ENCODE data around the gene HSD17B8.

HSD17B8 gene

GRCh38 chr6:33168284-33168601 is 36.2 kb upstream of the HSD17B8 start:
- Mint-ChIP-seq H3K4me3 (no peak overlapping the region), H3K9me3 (no peaks in the 10 kb centered on the region), H3K27me3 (ENCODE audit: low read depth) (no peaks in the 10 kb centered on the region), H3K27ac (no peak overlapping the region), H3K36me3 (ENCODE audit: low read depth) (no peaks in the 10 kb centered on the region), H3K4me1 (ENCODE audit: low read depth) (no peaks in the 10 kb centered on the region)

GRCh38 chr6:33168639-33169038 is 35.8 kb upstream of the HSD17B8 start:
- Mint-ChIP-seq H3K27me3 (ENCODE audit: low read depth) (no peaks in the 10 kb centered on the region), H3K4me1 (ENCODE audit: low read depth) (no peaks in the 10 kb centered on the region)

DNA sequence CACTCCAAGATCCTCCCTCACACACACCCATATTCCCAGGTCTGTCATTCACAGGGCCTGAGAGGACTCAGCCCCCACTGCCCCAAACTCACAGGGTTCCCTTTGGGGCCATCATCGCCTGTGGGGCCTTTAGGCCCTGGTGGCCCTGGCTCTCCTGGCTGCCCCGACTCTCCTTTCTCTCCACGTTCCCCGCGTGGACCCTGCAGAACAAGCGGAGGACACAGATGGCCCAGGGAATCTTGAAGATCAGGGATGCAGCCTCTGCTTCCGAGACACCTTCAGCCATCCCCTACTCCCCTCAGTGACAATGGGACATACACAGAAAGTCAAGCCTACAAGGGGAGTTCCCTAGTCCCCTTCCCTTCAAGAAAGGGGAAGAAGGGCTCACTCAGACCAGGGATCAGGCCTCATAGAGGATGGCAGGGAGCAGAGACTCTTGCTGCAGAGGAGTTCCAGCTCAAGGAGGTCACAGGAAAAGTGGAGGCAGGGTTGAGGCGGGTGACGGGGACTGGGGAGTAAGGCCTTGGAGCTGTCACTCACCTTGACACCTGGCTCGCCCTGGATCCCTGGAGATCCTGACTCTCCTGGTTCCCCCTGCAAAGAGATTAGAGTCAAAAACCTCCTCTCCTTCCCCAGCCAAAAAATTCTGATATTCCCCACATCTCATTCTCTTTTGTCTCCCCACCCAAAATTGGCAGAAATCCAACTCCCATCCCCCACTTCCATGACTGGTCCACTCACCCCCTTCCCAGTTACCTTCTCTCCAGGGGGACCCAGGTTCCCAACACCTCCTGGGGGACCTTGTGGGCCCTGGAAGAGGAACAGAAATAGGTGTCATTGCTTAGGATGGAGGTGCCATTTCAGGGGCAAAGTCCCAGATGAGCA is 34.9 kb upstream of the HSD17B8 start:
- H3K4me3 Mint-ChIP-seq: no peak overlapping the region
- H3K4me1 Mint-ChIP-seq (ENCODE audit: low read depth): no peaks in the 10 kb centered on the region
- H3K36me3 Mint-ChIP-seq (ENCODE audit: low read depth): no peaks in the 10 kb centered on the region
- no peak overlapping the region for H3K27ac Mint-ChIP-seq
- H3K27me3 Mint-ChIP-seq (ENCODE audit: low read depth): peaks cover 1% of the 10 kb centered on the region
- H3K9me3 Mint-ChIP-seq: no peaks in the 10 kb centered on the region

More at GRCh38 chr6:33168639-33169038, 35.8 kb upstream of the HSD17B8 start:
- Mint-ChIP-seq H3K4me3 (no peak overlapping the region), H3K36me3 (ENCODE audit: low read depth) (no peaks in the 10 kb centered on the region), H3K27ac (no peak overlapping the region), H3K9me3 (no peaks in the 10 kb centered on the region)

- Mint-ChIP-seq H3K4me3 (no peak overlapping the region), H3K36me3 (ENCODE audit: low read depth) (no peaks in the 10 kb centered on the region), H3K27ac (no peak overlapping the region), H3K9me3 (no peaks in the 10 kb centered on the region), H3K27me3 (ENCODE audit: low read depth) (peaks cover 5% of the 10 kb centered on the region), H3K4me1 (ENCODE audit: low read depth) (no peaks in the 10 kb centered on the region)
Observed at GRCh38 chr6:33170176-33171015, 34.1 kb upstream of the HSD17B8 start.

- Mint-ChIP-seq H3K4me3 (no peak overlapping the region), H3K27ac (no peak overlapping the region), H3K27me3 (ENCODE audit: low read depth) (peaks cover 5% of the 10 kb centered on the region), H3K36me3 (ENCODE audit: low read depth) (no peaks in the 10 kb centered on the region), H3K4me1 (ENCODE audit: low read depth) (no peaks in the 10 kb centered on the region), H3K9me3 (no peaks in the 10 kb centered on the region)
Observed at GRCh38 chr6:33171016-33171879, 33.2 kb upstream of the HSD17B8 start.

- H3K9me3 Mint-ChIP-seq: no peaks in the 10 kb centered on the region
- H3K27me3 Mint-ChIP-seq (ENCODE audit: low read depth): peaks cover 5% of the 10 kb centered on the region
- peak overlapping the region; percentile 31 for H3K27ac Mint-ChIP-seq
- no peaks in the 10 kb centered on the region for H3K4me1 Mint-ChIP-seq (ENCODE audit: low read depth)
- no peaks in the 10 kb centered on the region for H3K36me3 Mint-ChIP-seq (ENCODE audit: low read depth)
- H3K4me3 Mint-ChIP-seq: no peak overlapping the region
Observed at GRCh38 chr6:33171880-33172687, 32.4 kb upstream of the HSD17B8 start.

- H3K36me3 Mint-ChIP-seq (ENCODE audit: low read depth): no peaks in the 10 kb centered on the region
- H3K4me3 Mint-ChIP-seq: no peak overlapping the region
- H3K27ac Mint-ChIP-seq: no peak overlapping the region
- peaks cover 5% of the 10 kb centered on the region for H3K27me3 Mint-ChIP-seq (ENCODE audit: low read depth)
- H3K4me1 Mint-ChIP-seq (ENCODE audit: low read depth): no peaks in the 10 kb centered on the region
- H3K9me3 Mint-ChIP-seq: no peaks in the 10 kb centered on the region
Observed at GRCh38 chr6:33172688-33173534, 31.5 kb upstream of the HSD17B8 start.

DNA sequence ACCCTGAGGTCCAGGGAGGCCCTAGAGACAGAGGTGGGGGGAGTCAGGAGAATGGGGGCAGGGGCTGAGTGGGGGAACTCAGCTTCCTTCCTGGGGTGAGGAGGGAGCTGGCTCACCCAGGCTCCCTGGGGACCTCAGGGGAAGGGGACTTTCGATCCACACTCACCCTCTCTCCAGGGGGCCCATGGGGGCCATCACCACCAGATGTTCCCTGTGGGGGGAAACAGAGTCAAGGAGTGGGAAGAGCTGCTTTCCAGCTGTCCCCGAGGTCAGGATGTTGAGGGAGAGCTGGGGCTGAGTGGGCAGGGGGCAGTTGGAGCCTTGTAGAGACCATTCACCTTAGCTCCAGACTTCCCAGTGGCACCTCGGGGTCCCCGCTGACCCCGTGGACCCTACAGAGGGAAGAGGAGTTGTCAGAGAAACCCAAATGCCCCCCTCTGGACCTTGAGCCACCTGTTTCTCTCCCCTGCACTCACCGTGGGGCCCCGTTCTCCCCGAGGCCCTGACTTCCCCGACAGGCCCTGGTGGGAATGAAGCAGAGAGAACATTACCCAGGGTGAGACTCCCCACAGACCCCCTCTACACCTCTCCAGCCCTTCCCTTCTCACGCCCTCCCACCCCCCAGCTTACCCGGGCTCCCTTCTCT is 30.8 kb upstream of the HSD17B8 start:
- no peak overlapping the region for H3K27ac Mint-ChIP-seq
- peaks cover 5% of the 10 kb centered on the region for H3K27me3 Mint-ChIP-seq (ENCODE audit: low read depth)
- H3K9me3 Mint-ChIP-seq: no peaks in the 10 kb centered on the region
- no peaks in the 10 kb centered on the region for H3K36me3 Mint-ChIP-seq (ENCODE audit: low read depth)
- H3K4me1 Mint-ChIP-seq (ENCODE audit: low read depth): no peaks in the 10 kb centered on the region
- no peak overlapping the region for H3K4me3 Mint-ChIP-seq

GRCh38 chr6:33174784-33175183 is 29.7 kb upstream of the HSD17B8 start:
- Mint-ChIP-seq H3K4me1 (ENCODE audit: low read depth) (no peaks in the 10 kb centered on the region), H3K9me3 (no peaks in the 10 kb centered on the region), H3K27me3 (ENCODE audit: low read depth) (peaks cover 5% of the 10 kb centered on the region), H3K4me3 (no peak overlapping the region), H3K36me3 (ENCODE audit: low read depth) (no peaks in the 10 kb centered on the region), H3K27ac (no peak overlapping the region)

DNA sequence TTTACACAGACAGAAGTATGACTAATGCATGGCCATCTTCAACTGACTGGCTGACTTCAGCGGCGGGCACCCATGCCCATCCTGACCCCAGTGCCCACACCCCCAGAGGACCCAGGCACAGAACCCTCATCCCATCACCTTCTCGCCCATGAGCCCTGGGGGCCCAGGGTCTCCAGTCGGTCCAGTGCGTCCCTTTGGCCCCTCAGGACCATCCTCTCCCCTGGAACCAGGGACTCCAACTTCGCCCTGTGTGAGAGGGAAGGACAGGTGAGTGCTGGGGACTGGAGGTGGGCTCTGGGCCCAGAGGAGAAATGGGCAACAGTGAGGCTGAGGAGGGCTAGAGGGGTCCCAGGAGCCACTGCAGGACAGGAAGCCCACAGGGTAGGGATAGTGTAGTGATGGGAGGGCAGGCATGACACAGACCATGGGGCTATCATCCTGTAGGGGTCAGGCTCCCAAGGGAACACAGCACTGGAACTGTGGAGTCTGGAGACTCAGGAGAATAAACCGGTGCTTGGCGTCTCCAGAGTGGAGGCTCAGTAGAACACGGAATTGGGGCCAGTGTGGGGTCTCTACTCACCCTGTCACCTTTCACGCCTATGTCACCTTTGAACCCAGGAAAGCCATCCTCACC is 28.9 kb upstream of the HSD17B8 start:
- no peaks in the 10 kb centered on the region for H3K4me1 Mint-ChIP-seq (ENCODE audit: low read depth)
- H3K27ac Mint-ChIP-seq: no peak overlapping the region
- H3K9me3 Mint-ChIP-seq: no peaks in the 10 kb centered on the region
- H3K4me3 Mint-ChIP-seq: no peak overlapping the region
- H3K36me3 Mint-ChIP-seq (ENCODE audit: low read depth): no peaks in the 10 kb centered on the region
- peaks cover 5% of the 10 kb centered on the region for H3K27me3 Mint-ChIP-seq (ENCODE audit: low read depth)

DNA sequence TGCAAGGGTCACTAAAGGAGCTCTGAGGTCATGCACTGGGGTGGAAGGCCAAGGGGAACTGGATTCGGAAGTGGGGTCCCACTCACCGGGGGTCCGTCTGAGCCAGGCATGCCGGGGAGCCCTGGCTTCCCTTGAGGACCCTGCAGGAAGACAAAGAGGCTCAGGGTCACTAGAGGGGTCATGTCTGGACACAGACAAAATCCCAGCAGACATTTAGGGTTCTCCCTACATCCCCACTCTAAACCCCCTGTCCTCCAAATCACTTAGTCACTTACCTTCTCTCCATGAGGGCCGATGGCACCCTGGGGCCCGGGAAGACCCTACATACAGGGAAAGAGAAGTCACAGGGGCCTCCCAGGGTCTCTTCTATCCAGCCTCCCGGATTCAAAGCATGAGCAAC is 27.5 kb upstream of the HSD17B8 start:
- H3K4me3 Mint-ChIP-seq: no peak overlapping the region
- no peak overlapping the region for H3K27ac Mint-ChIP-seq
- no peaks in the 10 kb centered on the region for H3K4me1 Mint-ChIP-seq (ENCODE audit: low read depth)
- H3K9me3 Mint-ChIP-seq: no peaks in the 10 kb centered on the region
- peaks cover 5% of the 10 kb centered on the region for H3K27me3 Mint-ChIP-seq (ENCODE audit: low read depth)
- no peaks in the 10 kb centered on the region for H3K36me3 Mint-ChIP-seq (ENCODE audit: low read depth)

- Mint-ChIP-seq H3K9me3 (peaks cover 2% of the 10 kb centered on the region), H3K4me1 (ENCODE audit: low read depth) (peaks cover 2% of the 10 kb centered on the region), H3K36me3 (ENCODE audit: low read depth) (peaks cover 3% of the 10 kb centered on the region), H3K4me3 (no peak overlapping the region), H3K27me3 (ENCODE audit: low read depth) (peaks cover 5% of the 10 kb centered on the region), H3K27ac (no peak overlapping the region)
Observed at GRCh38 chr6:33177552-33178446, 26.7 kb upstream of the HSD17B8 start.
